Nephron progenitor cell (in vitro differentiated cells): ENCODE data around the gene PRKAR2A.

ENCODE experiments used
- DNase-seq: peaks from one replicate; pipeline ENCODE4 v3.0.0; 2021
- H3K27ac Mint-ChIP-seq: 2 replicates; pipeline ENCODE4 v1.8.0; 2021; ENCODE audit warnings: mild to moderate bottlenecking, moderate library complexity, mixed read lengths
- H3K27me3 Mint-ChIP-seq: 2 replicates; pipeline ENCODE4 v1.8.0; 2021; ENCODE audit warnings: mild to moderate bottlenecking, low read depth, mixed read lengths; ENCODE audit not compliant: poor library complexity
- H3K36me3 Mint-ChIP-seq: 2 replicates; pipeline ENCODE4 v1.8.0; 2021; ENCODE audit warnings: low read depth, mixed read lengths
- H3K4me1 Mint-ChIP-seq: 2 replicates; pipeline ENCODE4 v1.8.0; 2021; ENCODE audit warnings: mixed read lengths
- H3K4me3 Mint-ChIP-seq: 2 replicates; pipeline ENCODE4 v1.8.0; 2021; ENCODE audit warnings: mild to moderate bottlenecking, moderate library complexity, mixed read lengths
- H3K9me3 Mint-ChIP-seq: 2 replicates; pipeline ENCODE4 v1.8.0; 2021; ENCODE audit warnings: mild to moderate bottlenecking, moderate library complexity, mixed read lengths
- CTCF ChIP-seq: fragments of 200-600 bp; sonication (generic); IDR thresholded peaks from 2 replicates; pipeline ENCODE4 v1.5.0; 2021; ENCODE audit warnings: antibody characterized with exemption

The PRKAR2A gene

GRCh38 chr3:48700731-48701405 lies 146.8 kb downstream of the PRKAR2A start:
- H3K36me3 Mint-ChIP-seq, result peaks cover 66% of the 10 kb centered on the region

GRCh38 chr3:48698891-48699290 lies 148.8 kb downstream of the PRKAR2A start:
- no peak for TF ChIP-seq CTCF
- H3K4me3 Mint-ChIP-seq, result no peak overlapping the region
- DNase-seq, result no peak
- peaks cover 65% of the 10 kb centered on the region for H3K36me3 Mint-ChIP-seq
- no peak overlapping the region for H3K27ac Mint-ChIP-seq
- no peaks in the 10 kb centered on the region for H3K27me3 Mint-ChIP-seq
- H3K4me1 Mint-ChIP-seq, result peaks cover 20% of the 10 kb centered on the region
- H3K9me3 Mint-ChIP-seq, result no peaks in the 10 kb centered on the region

More at GRCh38 chr3:48700731-48701405, 146.8 kb downstream of the PRKAR2A start:
- H3K4me1 Mint-ChIP-seq, result peaks cover 8% of the 10 kb centered on the region
- no peaks in the 10 kb centered on the region for H3K27me3 Mint-ChIP-seq
- DNase-seq, result no peak
- H3K9me3 Mint-ChIP-seq, result peaks cover 6% of the 10 kb centered on the region
- no peak overlapping the region for H3K4me3 Mint-ChIP-seq
- H3K27ac Mint-ChIP-seq, result no peak overlapping the region
- TF ChIP-seq CTCF, result no peak

GRCh38 chr3:48697952-48698351 lies 149.7 kb downstream of the PRKAR2A start:
- Mint-ChIP-seq H3K27ac (no peak overlapping the region), H3K4me1 (peaks cover 20% of the 10 kb centered on the region), H3K4me3 (no peak overlapping the region), H3K9me3 (no peaks in the 10 kb centered on the region), H3K36me3 (peaks cover 66% of the 10 kb centered on the region), H3K27me3 (no peaks in the 10 kb centered on the region)
- no peak for DNase-seq
- TF ChIP-seq CTCF, result no peak

GRCh38 chr3:48696601-48697000 lies 151.1 kb downstream of the PRKAR2A start:
- Mint-ChIP-seq H3K27ac (peak overlapping the region; percentile 59), H3K4me1 (peaks cover 20% of the 10 kb centered on the region), H3K36me3 (peaks cover 66% of the 10 kb centered on the region), H3K9me3 (no peaks in the 10 kb centered on the region), H3K4me3 (no peak overlapping the region), H3K27me3 (no peaks in the 10 kb centered on the region)
- DNase-seq, result no peak
- TF ChIP-seq CTCF, result no peak
